SU-DHL-6 (cell line): ENCODE results near the gene ATN1.

Source experiments
- H2AFZ ChIP-seq: fragments of 200-600 bp; sonication (generic); 2 replicates; pipeline ENCODE4 v1.6.1; 2014; ENCODE audit warnings: low read depth, mild to moderate bottlenecking, moderate library complexity, mixed read lengths, antibody characterized with exemption, low read length; ENCODE audit not compliant: severe bottlenecking
- H3F3A ChIP-seq: fragments of 200-600 bp; shearing (Covaris generic); 2 replicates; pipeline ENCODE4 v1.6.0; 2016; ENCODE audit warnings: antibody characterized with exemption, mild to moderate bottlenecking; ENCODE audit not compliant: insufficient read depth
- H3K27ac ChIP-seq: fragments of 200-600 bp; sonication (generic); 2 replicates; pipeline ENCODE4 v1.5.1; 2016; ENCODE audit warnings: low read depth, mild to moderate bottlenecking, low read length, moderate library complexity, mixed read lengths
- H3K27me3 ChIP-seq: fragments of 200-600 bp; sonication (generic), shearing (Covaris generic); 2 replicates; pipeline ENCODE4 v1.6.0; 2014; ENCODE audit warnings: mild to moderate bottlenecking, low read length
- H3K36me3 ChIP-seq: fragments of 200-600 bp; sonication (generic); 2 replicates; pipeline ENCODE4 v1.6.1; 2014; ENCODE audit warnings: mild to moderate bottlenecking, low read length, mixed read lengths
- H3K4me2 ChIP-seq: fragments of 300-600, 200-600 bp; shearing (Covaris generic), sonication (generic); 2 replicates; pipeline ENCODE4 v1.6.0; 2014; ENCODE audit warnings: low read length, low read depth, mild to moderate bottlenecking; ENCODE audit not compliant: poor library complexity, severe bottlenecking
- H3K4me3 ChIP-seq: fragments of 200-600 bp; sonication (generic); 2 replicates; pipeline ENCODE4 v1.5.1; 2014; ENCODE audit warnings: antibody characterized with exemption, low read length, mild to moderate bottlenecking, mixed read lengths; ENCODE audit not compliant: insufficient read depth, poor library complexity, severe bottlenecking
- H3K79me2 ChIP-seq: fragments of 200-600 bp; sonication (generic); 2 replicates; pipeline ENCODE4 v1.6.1; 2014; ENCODE audit warnings: mild to moderate bottlenecking, low read length, moderate library complexity; ENCODE audit not compliant: insufficient read depth
- H3K9ac ChIP-seq: fragments of 200-600 bp; sonication (generic); 2 replicates; pipeline ENCODE4 v1.7.0; 2014; ENCODE audit warnings: mild to moderate bottlenecking, low read length
- H3K9me2 ChIP-seq: fragments of 200-600 bp; sonication (generic); replicated peaks from 2 replicates; pipeline ENCODE4 v1.6.1; 2014; ENCODE audit warnings: low read length; ENCODE audit not compliant: insufficient read depth
- H3K9me3 ChIP-seq: fragments of 200-600 bp; sonication (generic); 2 replicates; pipeline ENCODE4 v1.6.1; 2014; ENCODE audit warnings: low read length, mixed read lengths; ENCODE audit not compliant: insufficient read depth
- H4K20me1 ChIP-seq: fragments of 200-600 bp; sonication (generic); 2 replicates; pipeline ENCODE4 v1.6.1; 2014; ENCODE audit warnings: low read depth, mild to moderate bottlenecking, antibody characterized with exemption, low read length, moderate library complexity, mixed read lengths
- EZH2phosphoT487 ChIP-seq: fragments of 200-600 bp; sonication (generic), shearing (Covaris generic); conservative IDR thresholded peaks from 2 replicates; pipeline ENCODE4 v1.6.1; 2018; ENCODE audit warnings: mild to moderate bottlenecking, antibody characterized with exemption, low read length, moderate library complexity, mixed read lengths
- TF ChIP-seq, protein P1 (sequence below): fragments of 200-600 bp; sonication (generic); IDR thresholded peaks from one replicate; pipeline ENCODE4 v1.5.1; 2017; ENCODE audit warnings: antibody characterized with exemption, mild to moderate bottlenecking, low read length, moderate library complexity; ENCODE audit not compliant: insufficient read depth, poor library complexity, severe bottlenecking

The ATN1 gene

DNA sequence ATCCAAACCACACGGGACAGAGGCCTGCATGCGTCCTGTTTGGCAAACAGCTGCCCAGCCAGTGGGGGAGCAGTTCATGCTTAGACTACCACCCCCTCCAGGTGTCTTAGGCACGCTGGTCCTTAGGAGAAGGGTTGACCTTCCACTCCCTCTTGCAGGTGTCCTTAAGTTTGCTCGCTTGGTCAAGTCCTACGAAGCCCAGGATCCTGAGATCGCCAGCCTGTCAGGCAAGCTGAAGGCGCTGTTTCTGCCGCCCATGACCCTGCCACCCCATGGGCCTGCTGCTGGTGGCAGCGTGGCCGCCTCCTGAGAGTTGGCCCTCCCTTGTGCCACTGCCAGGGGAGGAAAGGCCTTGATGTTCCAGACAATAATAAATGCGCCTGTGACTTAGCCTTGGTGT lies 17.9 kb downstream of the ATN1 start:
- Histone ChIP-seq H3F3A (peaks cover 28% of the 10 kb centered on the region), H3K9me3 (no peaks in the 10 kb centered on the region), H3K9me2 (no peaks in the 10 kb centered on the region), H4K20me1 (no peaks in the 10 kb centered on the region), H3K4me2 (peak overlapping the region; percentile 82), H3K36me3 (no peaks in the 10 kb centered on the region), H3K79me2 (no peaks in the 10 kb centered on the region), H3K27me3 (no peaks in the 10 kb centered on the region), H3K27ac (peak overlapping the region; percentile 82; the same call in 1 of the 2 replicates), H3K4me3 (no peak overlapping the region), H2AFZ (no peak overlapping the region), H3K9ac (peak overlapping the region; percentile 74)
- no peak for TF ChIP-seq EZH2phosphoT487
- TF ChIP-seq, protein P1, sequence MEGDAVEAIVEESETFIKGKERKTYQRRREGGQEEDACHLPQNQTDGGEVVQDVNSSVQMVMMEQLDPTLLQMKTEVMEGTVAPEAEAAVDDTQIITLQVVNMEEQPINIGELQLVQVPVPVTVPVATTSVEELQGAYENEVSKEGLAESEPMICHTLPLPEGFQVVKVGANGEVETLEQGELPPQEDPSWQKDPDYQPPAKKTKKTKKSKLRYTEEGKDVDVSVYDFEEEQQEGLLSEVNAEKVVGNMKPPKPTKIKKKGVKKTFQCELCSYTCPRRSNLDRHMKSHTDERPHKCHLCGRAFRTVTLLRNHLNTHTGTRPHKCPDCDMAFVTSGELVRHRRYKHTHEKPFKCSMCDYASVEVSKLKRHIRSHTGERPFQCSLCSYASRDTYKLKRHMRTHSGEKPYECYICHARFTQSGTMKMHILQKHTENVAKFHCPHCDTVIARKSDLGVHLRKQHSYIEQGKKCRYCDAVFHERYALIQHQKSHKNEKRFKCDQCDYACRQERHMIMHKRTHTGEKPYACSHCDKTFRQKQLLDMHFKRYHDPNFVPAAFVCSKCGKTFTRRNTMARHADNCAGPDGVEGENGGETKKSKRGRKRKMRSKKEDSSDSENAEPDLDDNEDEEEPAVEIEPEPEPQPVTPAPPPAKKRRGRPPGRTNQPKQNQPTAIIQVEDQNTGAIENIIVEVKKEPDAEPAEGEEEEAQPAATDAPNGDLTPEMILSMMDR, result no peak

DNA sequence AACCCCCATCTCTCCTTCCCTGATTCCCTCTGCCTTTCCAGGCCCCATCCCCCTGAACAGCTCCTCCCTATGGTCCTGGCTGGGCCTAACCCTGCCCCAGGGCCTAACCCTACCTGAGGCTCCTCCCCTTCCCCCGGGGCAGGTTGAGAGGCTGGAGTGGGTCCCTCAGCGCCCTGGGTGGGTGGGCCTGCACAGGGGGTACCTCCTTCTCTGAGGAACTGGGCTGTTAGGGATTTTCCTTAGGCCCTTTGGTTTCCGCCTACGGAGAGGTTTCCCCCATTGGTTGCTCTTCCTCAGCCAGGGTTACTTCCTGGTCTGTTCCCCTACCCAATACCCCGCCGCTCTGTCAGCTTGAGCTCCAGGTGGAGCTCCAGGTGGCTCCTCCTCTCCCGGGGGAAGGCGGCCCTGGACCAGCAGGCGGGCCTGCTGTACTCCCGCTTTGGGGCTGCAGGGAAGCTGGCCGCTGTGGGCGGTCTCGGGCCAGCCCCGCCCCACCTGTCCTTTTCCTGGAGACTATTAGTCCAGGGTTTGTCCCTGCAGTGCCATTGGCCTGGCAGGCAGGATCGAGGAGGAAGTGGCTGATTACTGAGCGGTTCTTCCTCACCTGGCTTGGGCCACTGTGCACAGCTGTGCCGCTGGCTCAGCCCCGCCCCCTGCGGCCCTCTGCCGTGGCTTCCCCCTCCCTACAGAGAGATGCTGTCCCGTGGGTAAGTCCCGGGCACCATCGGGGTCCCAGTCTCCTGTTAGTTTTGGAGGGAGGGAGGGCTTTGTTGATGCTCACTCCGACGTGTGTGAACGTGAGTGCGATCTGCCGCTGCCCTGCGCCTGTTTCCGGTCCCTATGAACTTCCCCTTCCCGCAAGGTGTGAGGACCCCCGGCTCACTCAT lies 18.5 kb downstream of the ATN1 start:
- Histone ChIP-seq H3F3A (peaks cover 28% of the 10 kb centered on the region), H3K27me3 (no peaks in the 10 kb centered on the region), H3K36me3 (no peaks in the 10 kb centered on the region), H3K9ac (peak overlapping the region; percentile 74), H3K27ac (peak overlapping the region; percentile 22; the same call in 1 of the 2 replicates), H2AFZ (peak overlapping the region; percentile 34), H3K79me2 (no peaks in the 10 kb centered on the region), H3K9me3 (no peaks in the 10 kb centered on the region), H4K20me1 (no peaks in the 10 kb centered on the region), H3K4me2 (peak overlapping the region; percentile 82), H3K4me3 (peak overlapping the region; percentile 3), H3K9me2 (no peaks in the 10 kb centered on the region)
- no peak for TF ChIP-seq EZH2phosphoT487
- TF ChIP-seq, protein P1, result no peak

DNA sequence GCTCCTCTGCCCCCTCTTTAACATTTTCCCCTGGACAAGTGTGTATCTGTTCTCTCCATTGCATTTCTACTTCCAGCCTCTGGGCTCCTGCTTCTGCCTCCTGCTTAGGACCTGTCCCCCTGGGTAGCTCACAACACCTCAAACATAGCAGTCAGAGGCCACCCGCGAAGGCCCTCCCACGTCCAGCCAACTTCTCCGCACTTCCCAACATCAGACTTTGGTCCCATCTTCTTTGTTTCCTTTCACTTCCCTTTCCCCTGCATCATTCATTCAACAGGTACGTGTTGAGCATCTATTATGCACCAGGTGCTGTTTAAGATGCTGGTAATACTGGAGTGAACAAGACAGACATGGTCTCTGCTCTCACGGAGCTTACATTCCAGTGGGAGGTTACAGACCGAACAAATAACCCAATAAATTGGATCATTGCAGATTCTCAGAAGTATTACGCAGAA lies 19.2 kb downstream of the ATN1 start:
- H3K36me3 ChIP-seq, result no peaks in the 10 kb centered on the region
- H3K4me2 ChIP-seq, result peak overlapping the region; percentile 82
- H3F3A ChIP-seq, result peaks cover 28% of the 10 kb centered on the region
- no peaks in the 10 kb centered on the region for H3K27me3 ChIP-seq
- no peaks in the 10 kb centered on the region for H3K79me2 ChIP-seq
- TF ChIP-seq EZH2phosphoT487, result no peak
- TF ChIP-seq, protein P1, result no peak
- H2AFZ ChIP-seq, result peak overlapping the region; percentile 34
- no peak overlapping the region for H3K4me3 ChIP-seq
- H4K20me1 ChIP-seq, result no peaks in the 10 kb centered on the region
- H3K9me2 ChIP-seq, result no peaks in the 10 kb centered on the region
- H3K27ac ChIP-seq, result no peak overlapping the region
- peak overlapping the region; percentile 74; the same call in 1 of the 2 replicates for H3K9ac ChIP-seq
- no peaks in the 10 kb centered on the region for H3K9me3 ChIP-seq
